Activated CD4-positive, alpha-beta T cell treated with anti-CD3 and anti-CD28 coated beads, Interleukin-2, amount 50 U/mL, for 1 hour (primary cell): ENCODE results near the gene ST7L.
"Not testable (repeated sequence)": the region's sequence is repeated elsewhere in the genome, so short reads cannot be mapped to it uniquely, and the experiment has no call there.

Experiments used
- DNase-seq: peaks from one replicate; pipeline ENCODE4 v3.0.0-alpha.2; 2020

ST7L gene

GRCh38 chr1:112486063-112486462, 132.9 kb downstream of the ST7L start:
- not testable (repeated sequence) for DNase-seq

DNA sequence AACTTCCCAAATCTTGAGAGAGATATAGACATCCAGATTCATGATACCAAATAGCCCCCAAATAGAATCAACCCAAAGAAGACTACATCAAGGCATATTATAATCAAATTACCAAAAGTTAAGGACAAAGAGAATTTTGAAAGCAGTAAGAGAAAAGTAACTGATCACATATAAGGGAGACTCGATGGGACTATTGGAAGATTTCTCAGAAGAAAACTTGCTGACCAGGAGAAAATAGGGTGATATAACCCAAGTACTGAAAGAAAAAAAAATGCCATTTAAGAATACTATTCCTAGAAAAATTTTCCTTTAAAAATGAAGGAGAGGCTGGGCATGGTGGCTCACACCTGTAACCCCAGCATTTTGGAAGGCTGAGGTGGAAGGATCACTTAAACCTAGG, 140.6 kb downstream of the ST7L start:
- no peak for DNase-seq

GRCh38 chr1:112477550-112477949, 141.4 kb downstream of the ST7L start:
- no peak for DNase-seq
